ENCODE data around the gene FCRLB.
"Not testable (repeated sequence)": the region's sequence is repeated elsewhere in the genome, so short reads cannot be mapped to it uniquely, and the experiment has no call there.

Gene FCRLB

GRCh38 chr1:161681879-161682278, 39.5 kb upstream of the FCRLB start:
- no peak for TF ChIP-seq CTCF (IDR thresholded peaks at IDR 0.05; ENCODE audit: low read depth, low read length, missing control alignments)
- in situ Hi-C loops (cut with HindIII; ENCODE audit: low sequenced_read_pairs), result no loop called here

GRCh38 chr1:161688946-161689345, 32.4 kb upstream of the FCRLB start:
- in situ Hi-C loops (cut with HindIII; ENCODE audit: low sequenced_read_pairs), result no loop called here
- no peak for DNase-seq (ENCODE audit: low read depth)
- no peak for TF ChIP-seq CTCF (IDR thresholded peaks at IDR 0.05; ENCODE audit: low read depth, low read length, missing control alignments)
- no peak overlapping the region for H3K4me3 ChIP-seq (ENCODE audit: low read depth, low read length)

More at GRCh38 chr1:161681879-161682278, 39.5 kb upstream of the FCRLB start:
- no peak overlapping the region for H3K4me3 ChIP-seq (ENCODE audit: low read depth, low read length)
- DNase-seq (ENCODE audit: low read depth), result no peak

GRCh38 chr1:161691846-161692245, 29.5 kb upstream of the FCRLB start:
- in situ Hi-C loops (cut with HindIII; ENCODE audit: low sequenced_read_pairs), result no loop called here
- no peak overlapping the region for H3K4me3 ChIP-seq (ENCODE audit: low read depth, low read length)
- no peak for DNase-seq (ENCODE audit: low read depth)
- TF ChIP-seq CTCF (IDR thresholded peaks at IDR 0.05; ENCODE audit: low read depth, low read length, missing control alignments), result no peak

- DNase-seq (ENCODE audit: low read depth); H3K4me3 ChIP-seq (ENCODE audit: low read depth, low read length); in situ Hi-C loops (cut with HindIII; ENCODE audit: low sequenced_read_pairs): not testable (repeated sequence)
Observed at GRCh38 chr1:161693020-161693712, 28.2 kb upstream of the FCRLB start.

GRCh38 chr1:161698302-161698701, 23.0 kb upstream of the FCRLB start:
- DNase-seq (ENCODE audit: low read depth); in situ Hi-C loops (cut with HindIII; ENCODE audit: low sequenced_read_pairs); H3K4me3 ChIP-seq (ENCODE audit: low read depth, low read length): not testable (repeated sequence)

GRCh38 chr1:161702250-161702649, 19.1 kb upstream of the FCRLB start:
- H3K4me3 ChIP-seq (ENCODE audit: low read depth, low read length), result no peak overlapping the region
- DNase-seq (ENCODE audit: low read depth), result no peak
- TF ChIP-seq CTCF (IDR thresholded peaks at IDR 0.05; ENCODE audit: low read depth, low read length, missing control alignments), result no peak
- in situ Hi-C loops (cut with HindIII; ENCODE audit: low sequenced_read_pairs), result no loop called here

GRCh38 chr1:161705537-161705936, 15.8 kb upstream of the FCRLB start:
- TF ChIP-seq CTCF (IDR thresholded peaks at IDR 0.05; ENCODE audit: low read depth, low read length, missing control alignments), result no peak
- DNase-seq (ENCODE audit: low read depth), result no peak
- in situ Hi-C loops (cut with HindIII; ENCODE audit: low sequenced_read_pairs), result no loop called here
- H3K4me3 ChIP-seq (ENCODE audit: low read depth, low read length), result no peak overlapping the region

- H3K4me3 ChIP-seq (ENCODE audit: low read depth, low read length), result no peak overlapping the region
- in situ Hi-C loops (cut with HindIII; ENCODE audit: low sequenced_read_pairs), result no loop called here
- TF ChIP-seq CTCF (IDR thresholded peaks at IDR 0.05; ENCODE audit: low read depth, low read length, missing control alignments), result no peak
- DNase-seq (ENCODE audit: low read depth), result no peak
Observed at GRCh38 chr1:161706113-161706481, 15.2 kb upstream of the FCRLB start.

All from astrocyte of the cerebellum (primary cell).